Neuronal stem cell (in vitro differentiated cells): Measurements from ENCODE around the gene CERS1.

Experiments
- DNase-seq: peaks from one replicate; pipeline ENCODE4 v3.0.0-alpha.2; 2013; ENCODE audit warnings: low spot score
- H2AFZ ChIP-seq: one replicate; pipeline ENCODE4 v1.6.1; 2013; ENCODE audit warnings: mild to moderate bottlenecking, low read length, inconsistent platforms
- H2AK5ac ChIP-seq: 2 replicates; pipeline ENCODE4 v1.6.1; 2013; ENCODE audit warnings: low read depth, mild to moderate bottlenecking, inconsistent platforms, low read length, moderate library complexity, mixed read lengths
- H2BK120ac ChIP-seq: 2 replicates; pipeline ENCODE4 v1.6.1; 2013; ENCODE audit warnings: low read depth, mild to moderate bottlenecking, inconsistent platforms, low read length, moderate library complexity, mixed read lengths
- H2BK12ac ChIP-seq: one replicate; pipeline ENCODE4 v1.6.1; 2013; ENCODE audit warnings: low read length, inconsistent platforms
- H2BK15ac ChIP-seq: 2 replicates; pipeline ENCODE4 v1.6.1; 2013; ENCODE audit warnings: mild to moderate bottlenecking, low read length, inconsistent platforms, mixed read lengths
- H2BK5ac ChIP-seq: one replicate; pipeline ENCODE4 v1.6.1; 2013; ENCODE audit warnings: inconsistent platforms, mild to moderate bottlenecking, low read length, moderate library complexity
- H3K14ac ChIP-seq: one replicate; pipeline ENCODE4 v1.6.1; 2013; ENCODE audit warnings: low read length, inconsistent platforms
- H3K18ac ChIP-seq: 2 replicates; pipeline ENCODE4 v1.6.1; 2013; ENCODE audit warnings: low read length, inconsistent platforms
- H3K23ac ChIP-seq: 2 replicates; pipeline ENCODE4 v1.6.1; 2013; ENCODE audit warnings: low read depth, mild to moderate bottlenecking, mixed read lengths, low read length, inconsistent platforms; ENCODE audit not compliant: poor library complexity
- H3K27ac ChIP-seq: replicated peaks from 3 replicates; pipeline ENCODE4 v1.5.1; 2013; ENCODE audit warnings: low read length, inconsistent platforms
- H3K27me3 ChIP-seq, 3 experiments: 2 replicates each; pipeline ENCODE4 v1.6.1; 2013; ENCODE audit warnings: low read length in 3 of 3, mild to moderate bottlenecking in 2 of 3, inconsistent platforms in 1 of 3, low read depth in 1 of 3, mixed read lengths in 1 of 3, moderate library complexity in 1 of 3; ENCODE audit not compliant: control insufficient read depth in 3 of 3, insufficient read depth in 3 of 3
- H3K36me3 ChIP-seq, 2 donors: replicated peaks in 1 of 2; 2 replicates each; pipeline ENCODE4 v1.6.1; 2013; ENCODE audit warnings: low read length in 2 of 2; ENCODE audit not compliant: control insufficient read depth in 2 of 2, insufficient read depth in 2 of 2
- H3K4ac ChIP-seq: 2 replicates; pipeline ENCODE4 v1.6.1; 2013; ENCODE audit warnings: inconsistent platforms, mild to moderate bottlenecking, low read length, moderate library complexity
- H3K4me1 ChIP-seq, 2 donors: 1 replicate in 1 of 2; 2 replicates in 1 of 2; pipeline ENCODE4 v1.6.1; 2013; ENCODE audit warnings: low read length in 2 of 2, low read depth in 1 of 2; ENCODE audit not compliant: control insufficient read depth in 2 of 2, insufficient read depth in 1 of 2
- H3K4me2 ChIP-seq: one replicate; pipeline ENCODE4 v1.6.1; 2013; ENCODE audit warnings: mild to moderate bottlenecking, low read length, inconsistent platforms; ENCODE audit not compliant: insufficient read depth, poor library complexity, severe bottlenecking
- H3K4me3 ChIP-seq, 2 donors: 2 replicates each; pipeline ENCODE4 v1.5.1; 2013; ENCODE audit warnings: low read length in 2 of 2, mild to moderate bottlenecking in 2 of 2, inconsistent platforms in 1 of 2, moderate library complexity in 1 of 2
- H3K79me1 ChIP-seq: one replicate; pipeline ENCODE4 v1.6.1; 2013; ENCODE audit warnings: low read depth, mild to moderate bottlenecking, inconsistent platforms, low read length, moderate library complexity
- H3K9ac ChIP-seq: one replicate; pipeline ENCODE4 v1.6.1; 2013; ENCODE audit warnings: mild to moderate bottlenecking, low read depth, low read length, inconsistent platforms; ENCODE audit not compliant: poor library complexity
- H3K9me3 ChIP-seq, 2 donors: replicated peaks in 1 of 2; 2 replicates each; pipeline versions ENCODE3 to v1.6.1; 2013; ENCODE audit warnings: low read length in 2 of 2, mild to moderate bottlenecking in 2 of 2, inconsistent platforms in 1 of 2, low read depth in 1 of 2, mixed read lengths in 1 of 2, moderate library complexity in 1 of 2; ENCODE audit not compliant: control insufficient read depth in 2 of 2, insufficient read depth in 1 of 2
- H4K8ac ChIP-seq: one replicate; pipeline ENCODE4 v1.6.1; 2013; ENCODE audit warnings: low read depth, mild to moderate bottlenecking, inconsistent platforms, low read length, moderate library complexity
- H4K91ac ChIP-seq: one replicate; pipeline ENCODE4 v1.6.1; 2013; ENCODE audit warnings: low read length, low read depth, mild to moderate bottlenecking, inconsistent platforms; ENCODE audit not compliant: poor library complexity
- WGBS, 2 donors: extraction: QIAGEN DNeasy Blood & Tissue Kit; methylation state at CpG; one replicate each; pipeline ENCODE4 v1.1.7; 2013; ENCODE audit warnings: missing lambda C conversion rate in 2 of 2, mixed read lengths in 1 of 2; ENCODE audit not compliant: insufficient read length in 2 of 2, insufficient replicate concordance in 1 of 2; ENCODE audit errors: extremely low coverage in 2 of 2; 5-methylcytosine and 5-hydroxymethylcytosine counted together

Gene CERS1

GRCh38 chr19:18862976-18863842 is 32.7 kb downstream of the CERS1 start:
- no peak overlapping the region for H4K8ac ChIP-seq
- no peak overlapping the region for H2BK15ac ChIP-seq
- H3K4me1 ChIP-seq = no peaks in the 10 kb centered on the region
- no peak overlapping the region for H2AFZ ChIP-seq
- no peak overlapping the region for H2AK5ac ChIP-seq
- no peak overlapping the region for H4K91ac ChIP-seq
- H3K23ac ChIP-seq = peak overlapping the region; percentile 55
- no peak overlapping the region for H3K27ac ChIP-seq
- H3K4ac ChIP-seq = no peak overlapping the region
- H3K9me3 ChIP-seq = no peaks in the 10 kb centered on the region
- no CpG with 5 or more reads among the region's 33 CpGs for WGBS, 2 donors
- no peaks in the 10 kb centered on the region for H3K27me3 ChIP-seq
- H3K14ac ChIP-seq = no peak overlapping the region
- H3K4me3 ChIP-seq = no peak overlapping the region
- no peak overlapping the region for H3K18ac ChIP-seq
- no peak for DNase-seq
- H3K4me2 ChIP-seq = no peak overlapping the region
- no peak overlapping the region for H2BK120ac ChIP-seq
- H3K9ac ChIP-seq = no peak overlapping the region
- H2BK12ac ChIP-seq = no peak overlapping the region
- peaks cover 73 to 97% of the 10 kb centered on the region in 2 donors for H3K36me3 ChIP-seq
- H2BK5ac ChIP-seq = no peak overlapping the region
- peaks cover 8% of the 10 kb centered on the region for H3K79me1 ChIP-seq

GRCh38 chr19:18861917-18862316 is 34.0 kb downstream of the CERS1 start:
- H3K18ac ChIP-seq = no peak overlapping the region
- no peaks in the 10 kb centered on the region for H3K27me3 ChIP-seq
- no peaks in the 10 kb centered on the region for H3K4me1 ChIP-seq
- no peak overlapping the region for H2AFZ ChIP-seq
- H2BK12ac ChIP-seq = no peak overlapping the region
- no peak overlapping the region for H4K91ac ChIP-seq
- H2AK5ac ChIP-seq = no peak overlapping the region
- H2BK5ac ChIP-seq = no peak overlapping the region
- H3K4me3 ChIP-seq = no peak overlapping the region
- no peak overlapping the region for H3K4me2 ChIP-seq
- H3K9ac ChIP-seq = no peak overlapping the region
- H3K4ac ChIP-seq = no peak overlapping the region
- H4K8ac ChIP-seq = no peak overlapping the region
- no peak overlapping the region for H3K14ac ChIP-seq
- no peak overlapping the region for H3K23ac ChIP-seq
- H3K27ac ChIP-seq = no peak overlapping the region
- H3K9me3 ChIP-seq = no peaks in the 10 kb centered on the region
- peaks cover 76 to 97% of the 10 kb centered on the region in 2 donors for H3K36me3 ChIP-seq
- no peak for DNase-seq
- no peak overlapping the region for H2BK15ac ChIP-seq
- H3K79me1 ChIP-seq = peaks cover 8% of the 10 kb centered on the region
- no CpG with 5 or more reads among the region's 12 CpGs for WGBS, 2 donors
- no peak overlapping the region for H2BK120ac ChIP-seq

GRCh38 chr19:18861235-18861634 is 34.7 kb downstream of the CERS1 start:
- Histone ChIP-seq H2BK15ac (no peak overlapping the region), H3K18ac (no peak overlapping the region), H3K79me1 (peaks cover 8% of the 10 kb centered on the region), H3K14ac (no peak overlapping the region), H2AFZ (no peak overlapping the region), H2BK12ac (no peak overlapping the region), H3K23ac (no peak overlapping the region), H2BK5ac (no peak overlapping the region), H2AK5ac (no peak overlapping the region), H3K9ac (no peak overlapping the region), H3K9me3 (no peaks in the 10 kb centered on the region), H3K36me3 (peaks cover 81 to 97% of the 10 kb centered on the region in 2 donors), H3K27ac (no peak overlapping the region), H3K27me3 (no peaks in the 10 kb centered on the region), H3K4me1 (no peaks in the 10 kb centered on the region), H3K4me3 (no peak overlapping the region), H3K4me2 (no peak overlapping the region), H3K4ac (no peak overlapping the region), H4K8ac (no peak overlapping the region), H4K91ac (no peak overlapping the region), H2BK120ac (no peak overlapping the region)
- no peak for DNase-seq
- no CpG with 5 or more reads among the region's 9 CpGs for WGBS, 2 donors

GRCh38 chr19:18860725-18861124 is 35.2 kb downstream of the CERS1 start:
- H3K23ac ChIP-seq = no peak overlapping the region
- no peak overlapping the region for H2BK15ac ChIP-seq
- H3K9me3 ChIP-seq = no peaks in the 10 kb centered on the region
- H3K27me3 ChIP-seq = no peaks in the 10 kb centered on the region
- no peak overlapping the region for H3K27ac ChIP-seq
- H3K18ac ChIP-seq = no peak overlapping the region
- no peak overlapping the region for H2BK5ac ChIP-seq
- H4K91ac ChIP-seq = no peak overlapping the region
- WGBS, 2 donors = no CpG with 5 or more reads among the region's 17 CpGs
- H2BK12ac ChIP-seq = no peak overlapping the region
- no peak overlapping the region for H4K8ac ChIP-seq
- H2AFZ ChIP-seq = no peak overlapping the region
- H2AK5ac ChIP-seq = no peak overlapping the region
- H2BK120ac ChIP-seq = no peak overlapping the region
- no peak overlapping the region for H3K14ac ChIP-seq
- peaks cover 81 to 97% of the 10 kb centered on the region in 2 donors for H3K36me3 ChIP-seq
- DNase-seq = no peak
- peaks cover 6% of the 10 kb centered on the region for H3K79me1 ChIP-seq
- no peaks in the 10 kb centered on the region for H3K4me1 ChIP-seq
- H3K9ac ChIP-seq = peak overlapping the region; percentile 68
- no peak overlapping the region for H3K4ac ChIP-seq
- no peak overlapping the region for H3K4me2 ChIP-seq
- no peak overlapping the region for H3K4me3 ChIP-seq
